Hematopoietic multipotent progenitor cell treated with erythropoietin and hydrocortisone succinate and interleukin-3 and kit ligand, for 6 days (in vitro differentiated cells): ENCODE data around the gene DDX1.
"Not testable (repeated sequence)": the region's sequence is repeated elsewhere in the genome, so short reads cannot be mapped to it uniquely, and the experiment has no call there.

Experiments
- DNase-seq: peaks from one replicate; pipeline ENCODE4 v3.0.0-alpha.2; 2015

Gene DDX1

GRCh38 chr2:15591692-15592463, at the start of gene DDX1:
Gene DDX1, plus strand, starts transcription at chr2:15591868. Its CDS starts 66 bp downstream, at chr2:15591934.
- peak; percentile 92 for DNase-seq

DNA sequence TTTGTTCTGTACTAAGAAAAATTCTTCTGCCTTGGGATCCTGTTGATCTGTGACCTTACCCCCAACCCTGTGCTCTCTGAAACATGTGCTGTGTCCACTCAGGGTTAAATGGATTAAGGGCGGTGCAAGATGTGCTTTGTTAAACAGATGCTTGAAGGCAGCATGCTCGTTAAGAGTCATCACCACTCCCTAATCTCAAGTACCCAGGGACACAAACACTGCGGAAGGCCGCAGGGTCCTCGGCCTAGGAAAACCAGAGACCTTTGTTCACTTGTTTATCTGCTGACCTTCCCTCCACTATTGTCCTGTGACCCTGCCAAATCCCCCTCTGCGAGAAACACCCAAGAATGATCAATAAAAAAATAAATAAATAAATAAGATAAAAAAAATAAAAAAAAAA, 49.4 kb upstream of the DDX1 start:
- not testable (repeated sequence) for DNase-seq

- DNase-seq, result no peak
These were observed 48.6 kb upstream of the DDX1 start for GRCh38 chr2:15543053-15543452.

- no peak for DNase-seq
These were observed 48.1 kb upstream of the DDX1 start for GRCh38 chr2:15543541-15543940.

DNA sequence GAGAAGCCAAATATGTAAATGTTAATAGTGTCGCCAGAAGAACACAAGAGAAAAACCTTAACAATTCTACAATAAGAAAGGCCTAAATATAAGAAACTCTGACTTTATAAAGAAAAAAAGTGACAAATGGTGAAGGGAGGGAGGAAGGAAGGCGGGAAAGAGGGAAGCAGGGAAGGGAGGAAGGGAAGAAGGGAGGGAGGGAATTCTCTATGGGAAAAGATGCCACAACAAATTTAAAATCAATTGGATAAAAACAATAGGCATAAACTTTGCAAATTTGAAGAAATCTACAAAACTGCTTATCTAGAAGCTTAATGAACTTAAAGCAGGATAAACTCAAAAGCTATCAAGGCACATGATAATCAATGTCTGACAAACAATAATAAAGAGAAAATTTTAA, 47.4 kb upstream of the DDX1 start:
- no peak for DNase-seq

GRCh38 chr2:15546297-15547098, 45.2 kb upstream of the DDX1 start:
- DNase-seq, result no peak

GRCh38 chr2:15547115-15547876, 44.4 kb upstream of the DDX1 start:
- DNase-seq, result no peak

DNA sequence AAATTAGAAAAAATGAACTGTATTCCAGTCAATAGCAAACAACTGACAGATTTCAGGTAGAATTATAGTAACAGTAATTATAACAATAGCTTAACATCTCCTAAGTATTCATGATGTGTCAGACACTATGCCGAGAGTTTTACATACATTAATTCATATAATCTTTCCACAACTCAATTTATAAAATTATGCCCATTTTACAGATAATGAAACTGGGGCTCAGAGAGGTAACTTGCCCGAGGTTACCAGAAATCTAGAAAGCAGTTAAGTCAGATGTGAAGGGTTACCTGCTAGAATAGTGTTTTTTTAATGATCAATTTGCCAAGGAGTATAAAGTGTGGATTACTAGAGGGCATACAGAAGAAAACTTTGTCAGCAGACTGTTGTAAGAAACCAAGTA, 42.7 kb upstream of the DDX1 start:
- DNase-seq, result no peak

GRCh38 chr2:15553519-15553918, 38.1 kb upstream of the DDX1 start:
- DNase-seq, result no peak

GRCh38 chr2:15553951-15554350, 37.7 kb upstream of the DDX1 start:
- no peak for DNase-seq

GRCh38 chr2:15554525-15555218, 37.0 kb upstream of the DDX1 start:
- DNase-seq, result peak; percentile 65

DNA sequence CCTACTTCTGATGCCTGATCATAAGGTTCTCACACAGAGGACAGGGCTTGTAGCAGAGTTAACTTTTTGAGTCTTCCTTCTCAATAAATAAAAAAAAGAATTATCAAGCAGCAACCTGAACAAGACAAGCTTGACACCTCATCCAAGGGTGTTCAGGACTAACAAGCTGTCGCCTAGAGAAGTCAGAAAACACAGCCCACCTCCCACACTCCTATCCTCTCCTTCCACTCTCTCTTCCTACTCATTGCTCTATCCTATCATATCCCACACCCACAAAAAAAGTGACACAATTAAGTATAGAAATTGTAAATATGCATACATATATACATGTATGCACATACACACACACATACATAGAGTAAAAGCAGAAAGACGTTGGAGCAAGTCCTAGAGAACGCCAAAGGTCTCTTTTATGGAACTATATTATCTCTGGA, 35.9 kb upstream of the DDX1 start:
- DNase-seq, result peak; percentile 46

DNA sequence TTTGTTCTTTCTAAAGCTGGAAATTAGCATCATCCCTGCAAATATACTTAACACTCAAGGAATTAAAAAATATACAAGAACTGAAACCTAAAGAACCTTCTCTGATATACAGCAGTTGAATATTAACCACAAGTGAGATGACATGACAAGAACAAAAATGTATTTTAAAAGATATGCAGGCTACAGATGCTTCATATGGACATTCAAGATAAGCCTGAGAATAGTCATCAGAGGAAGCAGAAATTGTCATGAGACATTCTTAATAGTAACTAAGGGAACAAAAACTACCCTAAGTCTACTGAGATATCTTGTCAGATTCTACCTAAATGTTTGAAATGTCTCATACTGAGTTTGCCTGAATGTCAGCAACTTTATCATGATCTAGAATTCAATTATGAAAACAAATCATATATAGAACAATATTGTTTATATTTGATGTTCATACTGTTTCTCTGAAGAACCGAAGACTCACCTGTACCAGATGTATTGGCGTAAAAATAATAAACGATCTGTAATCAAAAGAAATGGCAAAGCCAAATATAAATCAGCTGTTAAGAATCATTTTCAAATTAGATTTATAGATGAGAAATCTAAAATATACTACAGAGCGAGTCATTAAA, 35.2 kb upstream of the DDX1 start:
- peak; percentile 96 for DNase-seq

GRCh38 chr2:15557887-15558311, 33.8 kb upstream of the DDX1 start:
- DNase-seq, result peak; percentile 69

GRCh38 chr2:15559379-15560139, 32.1 kb upstream of the DDX1 start:
- DNase-seq, result peak; percentile 61

- peak; percentile 65 for DNase-seq
These were observed 31.3 kb upstream of the DDX1 start for GRCh38 chr2:15560140-15560987.

- peak; percentile 94 for DNase-seq
These were observed 30.6 kb upstream of the DDX1 start, which contains the start of gene NBAS for GRCh38 chr2:15560988-15561573. Gene NBAS, minus strand, starts transcription at chr2:15561334. Its CDS starts 30 bp downstream, at chr2:15561304.

- peak; percentile 88 for DNase-seq
These were observed 29.9 kb upstream of the DDX1 start for GRCh38 chr2:15561574-15562344.
